ENCODE results near the gene SPRR1B. TPM values are rescaled to one million over a fixed set of nuclear protein-coding genes. Genes with fewer than 3 reads are reported as not detected.

Gene SPRR1B
- total and polyA plus RNA-seq, 2 donors (not counting 1 experiment from before 2014, with no cell fraction given): not detected

DNA sequence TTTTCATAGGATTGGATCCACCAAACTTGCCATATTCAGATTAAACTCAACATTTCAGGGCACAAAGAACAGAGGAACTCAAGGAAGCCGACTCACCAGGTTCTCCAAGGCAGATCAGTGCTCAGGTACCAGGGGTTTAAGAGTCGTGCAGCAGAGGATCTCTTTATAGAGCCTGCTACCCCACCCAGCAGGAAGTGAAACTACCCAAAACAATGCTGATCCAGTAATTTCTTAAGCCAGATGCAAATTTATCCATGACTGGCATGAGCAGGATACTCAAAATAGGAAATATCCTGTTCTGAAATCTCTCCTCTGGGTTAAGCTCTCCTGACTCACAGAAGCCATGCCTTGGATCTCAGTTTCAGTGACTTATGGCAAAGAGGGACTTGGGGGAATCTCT is 26.4 kb downstream of the SPRR1B start, which contains the start of gene SPRR2A:
TSS of gene SPRR2A (minus strand) at position 138 of the 400 bp plus-strand sequence. CDS start 777 bp downstream, outside the sequence.
- ChIA-PET POLR2A (no interaction called here), CTCF (no interaction called here)
- Histone ChIP-seq H4K20me1 (ENCODE audit: control insufficient read depth, insufficient read depth, low read length, poor library complexity, severe bottlenecking) (no peaks in the 10 kb centered on the region), H3K4me3 (ENCODE audit: control extremely low read depth in 1 of 5, extremely low read depth in 1 of 5, insufficient read depth in 1 of 5, low read depth in 2 of 5, low read length in 4 of 5) (no peak within 1 kb of the TSS), H3K27ac (ENCODE audit: low read length in 2 of 2) (no peak within 1 kb of the TSS), H3K9me3 (ENCODE audit: control extremely low read depth in 1 of 3, control insufficient read depth in 2 of 3, insufficient read depth in 1 of 3, low read length in 2 of 3) (peaks cover 0 to 3% (median 0%) of the 10 kb centered on the region in 3 donors), H3K36me3 (replicated peaks in 1 of 2; ENCODE audit: control extremely low read depth in 1 of 2, control insufficient read depth in 1 of 2, extremely low read depth in 1 of 2, insufficient read depth in 2 of 2, low read length in 1 of 2) (no peaks in the 10 kb centered on the region), H3K27me3 (replicated peaks in 1 of 4; ENCODE audit: control extremely low read depth in 1 of 4, control insufficient read depth in 3 of 4, insufficient read depth in 4 of 4, low read length in 3 of 4) (peaks cover 0 to 11% (median 3%) of the 10 kb centered on the region in 4 experiments), H3K4me1 (ENCODE audit: control insufficient read depth in 2 of 2, insufficient read depth in 2 of 2, low read length in 2 of 2) (no peaks in the 10 kb centered on the region), H3K4me2 (replicated peaks; ENCODE audit: low read depth, low read length, poor library complexity, severe bottlenecking) (no peak within 1 kb of the TSS), H2AFZ (ENCODE audit: insufficient read depth, low read depth, low read length, poor library complexity, severe bottlenecking) (no peak within 1 kb of the TSS), H3K79me2 (ENCODE audit: control insufficient read depth, insufficient read depth, low read length) (no peaks in the 10 kb centered on the region), H3K9ac (ENCODE audit: low read length) (no peak within 1 kb of the TSS)
- DNase-seq: no peak
- no peak for ATAC-seq (ENCODE audit: low read depth)
- H3K27me3 Mint-ChIP-seq: peaks cover 48% of the 10 kb centered on the region
- TF ChIP-seq CTCF (IDR thresholded peaks at IDR 0.05): no peak
- TF ChIP-seq EZH2 (IDR thresholded peaks at IDR 0.05; ENCODE audit: borderline replicate concordance, insufficient read depth, low read depth, low read length, poor library complexity, severe bottlenecking): no peak
- H3K27ac Mint-ChIP-seq: no peak within 1 kb of the TSS
- no peak within 1 kb of the TSS for H3K4me3 Mint-ChIP-seq
- intact Hi-C loops (cut with micrococcal nuclease): no loop called here
- no peaks in the 10 kb centered on the region for H3K9me3 Mint-ChIP-seq (ENCODE audit: insufficient read depth)
- WGBS (ENCODE audit: insufficient coverage): 56% methylated on average over 2 of the region's 2 CpGs
- no peaks in the 10 kb centered on the region for H3K4me1 Mint-ChIP-seq

DNA sequence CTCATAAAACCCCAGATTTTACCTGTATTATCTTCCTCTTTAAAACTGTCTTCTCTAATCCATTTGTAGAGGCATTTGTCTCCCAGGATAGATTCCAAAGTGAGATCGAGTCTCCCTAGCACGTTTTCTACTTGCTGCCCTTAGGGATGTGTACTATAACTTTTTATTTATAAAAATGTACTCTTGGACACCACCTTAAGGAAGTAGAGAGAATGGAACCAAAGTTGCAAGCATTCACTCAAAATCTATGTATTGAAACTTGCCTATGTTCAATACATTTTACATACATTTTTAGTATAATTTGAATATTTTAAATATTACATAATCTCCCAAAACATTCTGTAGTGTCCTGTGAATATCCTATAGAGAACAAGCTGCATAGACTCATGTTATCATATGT is 27.2 kb downstream of the SPRR1B start:
- Histone ChIP-seq H4K20me1 (ENCODE audit: control insufficient read depth, insufficient read depth, low read length, poor library complexity, severe bottlenecking) (no peaks in the 10 kb centered on the region), H3K9me3 (ENCODE audit: control extremely low read depth in 1 of 3, control insufficient read depth in 2 of 3, insufficient read depth in 1 of 3, low read length in 2 of 3) (peaks cover 0 to 1% (median under 1%) of the 10 kb centered on the region in 3 donors), H3K4me3 (ENCODE audit: control extremely low read depth in 1 of 5, extremely low read depth in 1 of 5, insufficient read depth in 1 of 5, low read depth in 2 of 5, low read length in 4 of 5) (no peak overlapping the region), H3K9ac (ENCODE audit: low read length) (no peak overlapping the region), H3K79me2 (ENCODE audit: control insufficient read depth, insufficient read depth, low read length) (no peaks in the 10 kb centered on the region), H3K4me2 (replicated peaks; ENCODE audit: low read depth, low read length, poor library complexity, severe bottlenecking) (no peak overlapping the region), H3K27ac (ENCODE audit: low read length in 2 of 2) (no peak overlapping the region), H2AFZ (ENCODE audit: insufficient read depth, low read depth, low read length, poor library complexity, severe bottlenecking) (no peak overlapping the region), H3K4me1 (ENCODE audit: control insufficient read depth in 2 of 2, insufficient read depth in 2 of 2, low read length in 2 of 2) (no peaks in the 10 kb centered on the region), H3K36me3 (replicated peaks in 1 of 2; ENCODE audit: control extremely low read depth in 1 of 2, control insufficient read depth in 1 of 2, extremely low read depth in 1 of 2, insufficient read depth in 2 of 2, low read length in 1 of 2) (no peaks in the 10 kb centered on the region), H3K27me3 (replicated peaks in 1 of 4; ENCODE audit: control extremely low read depth in 1 of 4, control insufficient read depth in 3 of 4, insufficient read depth in 4 of 4, low read length in 3 of 4) (peaks cover 0 to 11% (median 3%) of the 10 kb centered on the region in 4 experiments)
- POLR2A ChIA-PET: no interaction called here
- TF ChIP-seq EZH2 (IDR thresholded peaks at IDR 0.05; ENCODE audit: borderline replicate concordance, insufficient read depth, low read depth, low read length, poor library complexity, severe bottlenecking): no peak
- no peak for TF ChIP-seq CTCF (IDR thresholded peaks at IDR 0.05)
- H3K4me1 Mint-ChIP-seq: no peaks in the 10 kb centered on the region
- ATAC-seq (ENCODE audit: low read depth) (no peak), DNase-seq (no peak)
- no peak overlapping the region for H3K27ac Mint-ChIP-seq
- WGBS (ENCODE audit: insufficient coverage): no CpG with 5 or more reads among the region's 2 CpGs
- intact Hi-C loops (cut with micrococcal nuclease): no loop called here
- H3K9me3 Mint-ChIP-seq (ENCODE audit: insufficient read depth): no peaks in the 10 kb centered on the region
- H3K27me3 Mint-ChIP-seq: peaks cover 42% of the 10 kb centered on the region
- no peak overlapping the region for H3K4me3 Mint-ChIP-seq
- CTCF ChIA-PET: no interaction called here

Measured in B cell (primary cell).